HG02840 (cell line): Measurements from ENCODE around the gene MVB12B.

Source experiments
- ATAC-seq: cut with Tn5 transposase; IDR thresholded peaks from one replicate; pipeline ENCODE4 v1.9.1; 2021; ENCODE audit warnings: mild to moderate bottlenecking, moderate library complexity, moderate number of reproducible peaks; ENCODE audit not compliant: unreplicated experiment, low FRiP score

Gene MVB12B

GRCh38 chr9:126378761-126379160 is 52.1 kb downstream of the MVB12B start:
- no peak for ATAC-seq

- no peak for ATAC-seq
These were observed 53.2 kb downstream of the MVB12B start for GRCh38 chr9:126379661-126380360.

- no peak for ATAC-seq
These were observed 53.8 kb downstream of the MVB12B start for GRCh38 chr9:126380447-126380846.

GRCh38 chr9:126381195-126381594 is 54.6 kb downstream of the MVB12B start:
- ATAC-seq, result no peak

GRCh38 chr9:126383406-126384046 is 56.9 kb downstream of the MVB12B start:
- ATAC-seq, result no peak

GRCh38 chr9:126384926-126385325 is 58.3 kb downstream of the MVB12B start:
- no peak for ATAC-seq

GRCh38 chr9:126386088-126386487 is 59.5 kb downstream of the MVB12B start:
- ATAC-seq, result no peak

- no peak for ATAC-seq
These were observed 60.1 kb downstream of the MVB12B start for GRCh38 chr9:126386776-126387175.

GRCh38 chr9:126388964-126389708 is 62.5 kb downstream of the MVB12B start:
- no peak for ATAC-seq

- no peak for ATAC-seq
These were observed 63.4 kb downstream of the MVB12B start for GRCh38 chr9:126389992-126390391.

- ATAC-seq, result no peak
These were observed 64.3 kb downstream of the MVB12B start for GRCh38 chr9:126390923-126391322.

- ATAC-seq, result no peak
These were observed 65.4 kb downstream of the MVB12B start for GRCh38 chr9:126391713-126392661.

- no peak for ATAC-seq
These were observed 66.2 kb downstream of the MVB12B start for GRCh38 chr9:126392662-126393371.

- no peak for ATAC-seq
These were observed 67.2 kb downstream of the MVB12B start for GRCh38 chr9:126393876-126394275.

- ATAC-seq, result no peak
These were observed 68.2 kb downstream of the MVB12B start for GRCh38 chr9:126394802-126395201.

GRCh38 chr9:126395439-126396212 is 69.0 kb downstream of the MVB12B start:
- ATAC-seq, result no peak

GRCh38 chr9:126397056-126397455 is 70.4 kb downstream of the MVB12B start:
- ATAC-seq, result peak; percentile 62

- no peak for ATAC-seq
These were observed 71.9 kb downstream of the MVB12B start for GRCh38 chr9:126398403-126399058.

- ATAC-seq, result no peak
These were observed 72.6 kb downstream of the MVB12B start for GRCh38 chr9:126399251-126399650.
